ENCODE data around the gene THOP1.

Gene THOP1

GRCh38 chr19:2856457-2857050 lies 71.3 kb downstream of the THOP1 start:
- DNase-seq (ENCODE audit: low read depth), result no peak
- H3K4me3 ChIP-seq (replicated peaks; ENCODE audit: low read depth, low read length), result no peak overlapping the region
- no peak for TF ChIP-seq CTCF (IDR thresholded peaks at IDR 0.05; ENCODE audit: low read length, missing control alignments)

- no peak for DNase-seq (ENCODE audit: low read depth)
- H3K4me3 ChIP-seq (replicated peaks; ENCODE audit: low read depth, low read length), result no peak overlapping the region
- no peak for TF ChIP-seq CTCF (IDR thresholded peaks at IDR 0.05; ENCODE audit: low read length, missing control alignments)
Observed at GRCh38 chr19:2858864-2859263, 73.6 kb downstream of the THOP1 start.

GRCh38 chr19:2863816-2864215 lies 78.5 kb downstream of the THOP1 start:
- TF ChIP-seq CTCF (IDR thresholded peaks at IDR 0.05; ENCODE audit: low read length, missing control alignments), result no peak
- no peak for DNase-seq (ENCODE audit: low read depth)
- no peak overlapping the region for H3K4me3 ChIP-seq (replicated peaks; ENCODE audit: low read depth, low read length)
